Upper lobe of left lung (tissue), 6 donors: ENCODE results near the gene GRIN2A. TPM values are rescaled to one million over a fixed set of nuclear protein-coding genes. Genes with fewer than 3 reads are reported as not detected.

ENCODE experiments used
- ATAC-seq, 2 donors: fragments of 200-7000 bp; cut with Tn5 transposase; one replicate each; pipeline ENCODE4 v1.9.1; 2022; ENCODE audit warnings: mild to moderate bottlenecking in 2 of 2, moderate library complexity in 2 of 2; ENCODE audit not compliant: low FRiP score in 2 of 2
- DNase-seq, 2 donors: peaks; one replicate each; pipeline ENCODE4 v3.0.0-alpha.2; 2019 to 2020
- H3K27ac ChIP-seq, 4 donors: fragments of 200-600 bp; sonication (generic); one replicate each; pipeline ENCODE4 v1.5.1; 2016 to 2019
- H3K27me3 ChIP-seq, 4 donors: fragments of 200-600 bp; sonication (generic); one replicate each; pipeline ENCODE4 v1.5.1; 2017 to 2019
- H3K36me3 ChIP-seq, 4 donors: fragments of 200-600 bp; sonication (generic); one replicate each; pipeline ENCODE4 v1.5.1; 2016 to 2019
- H3K4me1 ChIP-seq, 4 donors: fragments of 200-600 bp; sonication (generic); one replicate each; pipeline ENCODE4 v1.5.1; 2018 to 2019
- H3K4me3 ChIP-seq, 4 donors: fragments of 200-600 bp; sonication (generic); one replicate each; pipeline ENCODE4 v1.5.1; 2017 to 2019; ENCODE audit warnings: mild to moderate bottlenecking in 2 of 4, moderate library complexity in 1 of 4
- H3K9me3 ChIP-seq, 4 donors: fragments of 200-600 bp; sonication (generic); one replicate each; pipeline ENCODE4 v1.5.1; 2018 to 2019
- CTCF ChIP-seq, 6 experiments: fragments of 450-650 bp in 4 of 6; fragments of 200-600 bp in 2 of 6; sonication (generic) in 2 of 6; IDR thresholded peaks; one replicate each; pipeline ENCODE4 v1.5.1; 2016 to 2019; ENCODE audit warnings: antibody characterized with exemption in 6 of 6
- EP300 ChIP-seq, 4 donors: sonication (generic); formaldehyde crosslinking; IDR thresholded peaks; one replicate each; pipeline ENCODE4 v1.5.1; 2017; ENCODE audit warnings: antibody characterized with exemption in 4 of 4, control low read depth in 2 of 4
- POLR2A ChIP-seq, 4 donors: fragments of 450-650 bp; IDR thresholded peaks; one replicate each; pipeline ENCODE4 v1.5.1; 2016 to 2017; ENCODE audit warnings: antibody characterized with exemption in 4 of 4, mild to moderate bottlenecking in 2 of 4
- POLR2AphosphoS5 ChIP-seq, 2 donors: sonication (generic); formaldehyde crosslinking; IDR thresholded peaks; one replicate each; pipeline ENCODE4 v1.5.1; 2017; ENCODE audit warnings: antibody characterized with exemption in 2 of 2
- WGBS, 2 donors: methylation state at CpG; one replicate each; pipeline ENCODE4 v1.1.5; 2017 to 2018; 5-methylcytosine and 5-hydroxymethylcytosine counted together
- total RNA-seq, 6 donors: library from RNA; depleted of rRNA in 4 of 6; stranded (reverse); fragments of >200 nt in 4 of 6; gene quantifications; one replicate each; pipeline versions ENCODE4 v1.1.0 to v1.2.1, GENCODE V29; 2016 to 2021
- donor health status: DM: no; HTN: no; CAD: no; lungs with moderate emphysema.
- donor health status: DM: no; HTN: yes; CAD: no; lungs with severe emphysema.

GRIN2A gene
- total RNA-seq, 6 donors from 2014 or later = 0.11 to 0.57 (median 0.30) TPM; not detected in 3

- no peak overlapping the region for H3K4me3 ChIP-seq
- no peaks in the 10 kb centered on the region for H3K9me3 ChIP-seq
- no peak for TF ChIP-seq POLR2AphosphoS5 (IDR thresholded peaks at IDR 0.05)
- no peak for TF ChIP-seq EP300 (IDR thresholded peaks at IDR 0.05)
- TF ChIP-seq CTCF (IDR thresholded peaks at IDR 0.05) = no peak
- no peak for TF ChIP-seq POLR2A (IDR thresholded peaks at IDR 0.05)
- WGBS, 2 donors = 80 to 87% methylated on average over 2 of the region's 2 CpGs
- H3K27ac ChIP-seq = no peak overlapping the region
- no peaks in the 10 kb centered on the region for H3K4me1 ChIP-seq
- no peaks in the 10 kb centered on the region for H3K36me3 ChIP-seq
- DNase-seq (no peak), ATAC-seq (no peak)
- H3K27me3 ChIP-seq = no peaks in the 10 kb centered on the region
Measured at GRCh38 chr16:9837481-9837880, 344.7 kb downstream of the GRIN2A start.

GRCh38 chr16:9836118-9836736 is 346.0 kb downstream of the GRIN2A start:
- TF ChIP-seq POLR2A (IDR thresholded peaks at IDR 0.05) = no peak
- no peak for TF ChIP-seq CTCF (IDR thresholded peaks at IDR 0.05)
- TF ChIP-seq POLR2AphosphoS5 (IDR thresholded peaks at IDR 0.05) = no peak
- no peak for TF ChIP-seq EP300 (IDR thresholded peaks at IDR 0.05)
- H3K36me3 ChIP-seq = no peaks in the 10 kb centered on the region
- no peak for DNase-seq
- H3K27ac ChIP-seq = no peak overlapping the region
- ATAC-seq = no peak
- no peaks in the 10 kb centered on the region for H3K9me3 ChIP-seq
- no peak overlapping the region for H3K4me3 ChIP-seq
- WGBS, 2 donors = 46 to 55% methylated on average over 9 of the region's 9 CpGs
- H3K27me3 ChIP-seq = no peaks in the 10 kb centered on the region
- H3K4me1 ChIP-seq = no peaks in the 10 kb centered on the region

GRCh38 chr16:9827062-9827752 is 355.0 kb downstream of the GRIN2A start:
- Histone ChIP-seq H3K36me3 (no peaks in the 10 kb centered on the region), H3K4me1 (no peaks in the 10 kb centered on the region), H3K9me3 (no peaks in the 10 kb centered on the region), H3K27ac (no peak overlapping the region), H3K4me3 (no peak overlapping the region), H3K27me3 (no peaks in the 10 kb centered on the region)
- no peak for DNase-seq
- 39 to 41% methylated on average over 9 of the region's 9 CpGs for WGBS, 2 donors
- ATAC-seq = no peak
- no peak for TF ChIP-seq POLR2A (IDR thresholded peaks at IDR 0.05)
- TF ChIP-seq CTCF (IDR thresholded peaks at IDR 0.05) = no peak
- TF ChIP-seq POLR2AphosphoS5 (IDR thresholded peaks at IDR 0.05) = no peak
- no peak for TF ChIP-seq EP300 (IDR thresholded peaks at IDR 0.05)

GRCh38 chr16:9826656-9827055 is 355.6 kb downstream of the GRIN2A start:
- whole genome bisulfite sequencing, 2 donors = 67 to 70% methylated on average over 2 of the region's 2 CpGs
- H3K4me3 ChIP-seq = no peak overlapping the region
- no peaks in the 10 kb centered on the region for H3K9me3 ChIP-seq
- no peaks in the 10 kb centered on the region for H3K36me3 ChIP-seq
- no peaks in the 10 kb centered on the region for H3K4me1 ChIP-seq
- DNase-seq (no peak), ATAC-seq (no peak)
- TF ChIP-seq EP300 (IDR thresholded peaks at IDR 0.05) = no peak
- H3K27ac ChIP-seq = no peak overlapping the region
- no peaks in the 10 kb centered on the region for H3K27me3 ChIP-seq

- no peaks in the 10 kb centered on the region for H3K4me1 ChIP-seq
- no peaks in the 10 kb centered on the region for H3K36me3 ChIP-seq
- no peak overlapping the region for H3K4me3 ChIP-seq
- no peak overlapping the region for H3K27ac ChIP-seq
- no peaks in the 10 kb centered on the region for H3K27me3 ChIP-seq
- DNase-seq = no peak
- H3K9me3 ChIP-seq = no peaks in the 10 kb centered on the region
- WGBS, 2 donors = 74% methylated on average over 11 to 12 of the region's 12 CpGs
- TF ChIP-seq EP300 (IDR thresholded peaks at IDR 0.05) (no peak), POLR2A (IDR thresholded peaks at IDR 0.05) (no peak), CTCF (IDR thresholded peaks at IDR 0.05) (no peak), POLR2AphosphoS5 (IDR thresholded peaks at IDR 0.05) (no peak)
- no peak for ATAC-seq
Measured at GRCh38 chr16:9824200-9825068, 357.8 kb downstream of the GRIN2A start.
